GM12878 (cell line): ENCODE data around the gene RIMS3. TPM values are rescaled to one million over a fixed set of nuclear protein-coding genes. Genes with fewer than 3 reads are reported as not detected.

Source experiments
- BACH1 ChIP-seq: fragments of 450-650 bp; IDR thresholded peaks from 2 replicates; pipeline ENCODE4 v1.6.1; 2017; ENCODE audit warnings: mild to moderate bottlenecking, borderline replicate concordance
- BHLHE40 ChIP-seq, 2 experiments: fragments of 450-650 bp in 1 of 2; IDR thresholded peaks; 2 replicates each; pipeline ENCODE4 v1.6.1; 2011 to 2017; ENCODE audit warnings: low read depth in 2 of 2, borderline replicate concordance in 1 of 2, improper control_type of control experiment in 1 of 2, low read length in 1 of 2, mild to moderate bottlenecking in 1 of 2
- BMI1 ChIP-seq: fragments of 450-650 bp; IDR thresholded peaks from 2 replicates; pipeline ENCODE4 v1.6.1; 2016; ENCODE audit warnings: mild to moderate bottlenecking, moderate library complexity, borderline replicate concordance
- CBX5 ChIP-seq: sonication (generic); IDR thresholded peaks from 2 replicates; pipeline ENCODE4 v1.6.1; 2016; ENCODE audit warnings: low read depth, moderate library complexity, mild to moderate bottlenecking, inconsistent platforms
- CHD1 ChIP-seq: IDR thresholded peaks from 2 replicates; pipeline ENCODE4 v1.6.1; 2012; ENCODE audit warnings: low read depth, low read length, improper control_type of control experiment
- CREB1 ChIP-seq: IDR thresholded peaks from 2 replicates; pipeline ENCODE4 v1.6.1; 2012; ENCODE audit warnings: low read depth, mild to moderate bottlenecking, inconsistent platforms
- HCFC1 ChIP-seq: fragments of 150-350 bp; IDR thresholded peaks from 2 replicates; pipeline ENCODE4 v1.6.1; 2014; ENCODE audit warnings: low read length
- IRF4 ChIP-seq: IDR thresholded peaks from 2 replicates; pipeline ENCODE4 v1.6.1; 2011; ENCODE audit warnings: low read depth, low read length
- NFIC ChIP-seq: IDR thresholded peaks from 2 replicates; pipeline ENCODE4 v1.6.1; 2012; ENCODE audit warnings: low read depth, mild to moderate bottlenecking, inconsistent platforms, low read length, moderate library complexity
- NFXL1 ChIP-seq: fragments of 450-650 bp; IDR thresholded peaks from 2 replicates; pipeline ENCODE4 v1.6.1; 2017; ENCODE audit warnings: antibody characterized with exemption, mild to moderate bottlenecking, borderline replicate concordance
- NR2F1 ChIP-seq: fragments of 450-650 bp; conservative IDR thresholded peaks from 2 replicates; pipeline ENCODE4 v1.6.1; 2017; ENCODE audit warnings: mild to moderate bottlenecking
- POLR2AphosphoS2 ChIP-seq: IDR thresholded peaks from 2 replicates; pipeline ENCODE4 v1.6.1; 2011; ENCODE audit warnings: low read depth, mild to moderate bottlenecking, low read length, improper control_type of control experiment, moderate library complexity
- POLR2AphosphoS5 ChIP-seq: IDR thresholded peaks from 2 replicates; pipeline ENCODE4 v1.6.1; 2011; ENCODE audit warnings: mild to moderate bottlenecking, low read length, inconsistent platforms
- RAD21 ChIP-seq: IDR thresholded peaks from 2 replicates; pipeline ENCODE4 v1.6.1; 2011; ENCODE audit warnings: mild to moderate bottlenecking, low read depth, low read length, moderate library complexity; ENCODE audit not compliant: insufficient read depth
- RFX5 ChIP-seq: IDR thresholded peaks from 2 replicates; pipeline ENCODE4 v1.6.1; 2011; ENCODE audit warnings: low read depth, low read length, improper control_type of control experiment
- SIN3A ChIP-seq: IDR thresholded peaks from 2 replicates; pipeline ENCODE4 v1.6.1; 2012; ENCODE audit warnings: low read depth, low read length, improper control_type of control experiment
- SMAD5 ChIP-seq: IDR thresholded peaks from 2 replicates; pipeline ENCODE4 v1.6.1; 2016; ENCODE audit warnings: antibody characterized with exemption, low read depth
- SMARCA5 ChIP-seq: fragments of 450-650 bp; IDR thresholded peaks from 2 replicates; pipeline ENCODE4 v1.6.1; 2017; ENCODE audit warnings: mild to moderate bottlenecking
- SREBF2 ChIP-seq: IDR thresholded peaks from 2 replicates; pipeline ENCODE4 v1.6.1; 2012; ENCODE audit warnings: mild to moderate bottlenecking, low read length
- TCF12 ChIP-seq: IDR thresholded peaks from 2 replicates; pipeline ENCODE4 v1.6.1; 2011; ENCODE audit warnings: low read depth, mild to moderate bottlenecking, low read length
- ZNF24 ChIP-seq: fragments of 450-650 bp; IDR thresholded peaks from 2 replicates; pipeline ENCODE4 v1.6.1; 2017; ENCODE audit warnings: antibody characterized with exemption, mild to moderate bottlenecking
- ZZZ3 ChIP-seq: IDR thresholded peaks from 2 replicates; pipeline ENCODE4 v1.6.1; 2011; ENCODE audit warnings: low read depth; ENCODE audit not compliant: control insufficient read depth, insufficient read length
- polyA plus RNA-seq, 11 experiments: library from polyadenylated mRNA; depleted of rRNA in 4 of 11; unstranded in 6 of 11; stranded (reverse) in 5 of 11; fragments of >200 nt; fragmentation: Nextera tagmentation in 4 of 11; fragmentation: Illumina TruSeq in 1 of 11; extraction: Ambion mirVana in 4 of 11; extraction: Trizol in 1 of 11; gene quantifications; 1 replicate in 1 of 11; 2 replicates in 10 of 11; pipeline versions ENCODE4 v1.2.1 to v1.2.3, GENCODE V29; 2011 to 2016; ENCODE audit warnings: inconsistent platforms in 2 of 11, missing spikeins in 2 of 11, low read depth in 1 of 11
- total RNA-seq, 4 experiments: library from RNA; depleted of rRNA in 3 of 4; stranded (reverse); fragments of >200 nt in 3 of 4; fragmentation: Illumina TruSeq in 1 of 4; extraction: Trizol in 1 of 4; gene quantifications; 2 replicates each; pipeline versions ENCODE4 v1.2.1 to v1.2.3, GENCODE V29; 2013 to 2021
- TF ChIP-seq, protein P1 (sequence below): fragments of 450-650 bp; IDR thresholded peaks from 2 replicates; pipeline ENCODE4 v1.6.1; 2017; ENCODE audit warnings: antibody characterized with exemption, mild to moderate bottlenecking, moderate library complexity
- TF ChIP-seq, protein P2 (sequence below): fragments of 450-650 bp; IDR thresholded peaks from 2 replicates; pipeline ENCODE4 v1.6.1; 2016; ENCODE audit warnings: mild to moderate bottlenecking
- TF ChIP-seq, protein P3 (sequence below): IDR thresholded peaks from 2 replicates; pipeline ENCODE4 v1.6.1; 2012; ENCODE audit warnings: low read length, inconsistent platforms
- TF ChIP-seq, protein P4 (sequence below): fragments of 450-650 bp; IDR thresholded peaks from 2 replicates; pipeline ENCODE4 v1.6.1; 2017; ENCODE audit warnings: low read depth, mild to moderate bottlenecking, moderate library complexity

RIMS3 gene
- total and polyA plus RNA-seq, 10 of the 15 experiments (the other 5 are each of a cell fraction or from before 2014, with no cell fraction given) = 0.02 to 4.7 (median 0.39) TPM

DNA sequence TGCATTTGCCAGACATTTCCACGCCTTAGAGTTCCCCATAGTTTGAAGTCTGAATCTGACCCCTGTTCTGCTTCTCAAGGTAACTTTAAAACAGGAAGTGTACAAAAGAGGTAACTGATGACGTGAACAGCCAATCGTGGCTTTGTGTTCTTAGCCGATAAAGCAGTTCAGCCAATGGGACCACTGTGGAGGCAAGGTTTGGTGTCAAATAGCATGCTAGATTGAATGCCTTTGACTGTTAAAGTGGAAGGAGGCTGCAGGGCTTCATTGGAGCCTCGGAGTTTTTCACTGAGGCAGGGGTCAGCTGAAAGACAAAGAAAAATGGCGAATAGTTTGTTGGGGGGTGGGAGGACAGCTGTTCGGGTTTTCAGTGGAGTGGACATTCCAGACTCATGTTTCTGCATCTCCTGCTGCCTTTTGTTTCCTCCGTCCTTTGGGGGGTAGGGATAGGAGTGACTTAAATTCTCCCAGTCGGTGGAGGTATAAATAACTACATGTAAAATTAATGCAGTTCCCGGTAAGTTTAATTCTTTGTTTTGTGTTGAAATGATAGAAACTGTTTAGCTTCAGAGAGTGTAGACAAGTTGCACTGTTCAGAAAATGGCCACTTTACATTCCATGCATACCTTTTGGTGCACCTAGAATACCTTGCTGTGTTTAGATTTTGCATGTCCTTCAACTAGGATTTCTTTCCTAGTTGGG lies 43.8 kb upstream of the RIMS3 start (continued):
- TF ChIP-seq, protein P1, sequence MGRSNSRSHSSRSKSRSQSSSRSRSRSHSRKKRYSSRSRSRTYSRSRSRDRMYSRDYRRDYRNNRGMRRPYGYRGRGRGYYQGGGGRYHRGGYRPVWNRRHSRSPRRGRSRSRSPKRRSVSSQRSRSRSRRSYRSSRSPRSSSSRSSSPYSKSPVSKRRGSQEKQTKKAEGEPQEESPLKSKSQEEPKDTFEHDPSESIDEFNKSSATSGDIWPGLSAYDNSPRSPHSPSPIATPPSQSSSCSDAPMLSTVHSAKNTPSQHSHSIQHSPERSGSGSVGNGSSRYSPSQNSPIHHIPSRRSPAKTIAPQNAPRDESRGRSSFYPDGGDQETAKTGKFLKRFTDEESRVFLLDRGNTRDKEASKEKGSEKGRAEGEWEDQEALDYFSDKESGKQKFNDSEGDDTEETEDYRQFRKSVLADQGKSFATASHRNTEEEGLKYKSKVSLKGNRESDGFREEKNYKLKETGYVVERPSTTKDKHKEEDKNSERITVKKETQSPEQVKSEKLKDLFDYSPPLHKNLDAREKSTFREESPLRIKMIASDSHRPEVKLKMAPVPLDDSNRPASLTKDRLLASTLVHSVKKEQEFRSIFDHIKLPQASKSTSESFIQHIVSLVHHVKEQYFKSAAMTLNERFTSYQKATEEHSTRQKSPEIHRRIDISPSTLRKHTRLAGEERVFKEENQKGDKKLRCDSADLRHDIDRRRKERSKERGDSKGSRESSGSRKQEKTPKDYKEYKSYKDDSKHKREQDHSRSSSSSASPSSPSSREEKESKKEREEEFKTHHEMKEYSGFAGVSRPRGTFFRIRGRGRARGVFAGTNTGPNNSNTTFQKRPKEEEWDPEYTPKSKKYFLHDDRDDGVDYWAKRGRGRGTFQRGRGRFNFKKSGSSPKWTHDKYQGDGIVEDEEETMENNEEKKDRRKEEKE = no peak
- TF ChIP-seq NFIC (no peak), BHLHE40 (IDR thresholded peaks at IDR 0.05; ENCODE audit: borderline replicate concordance in 1 of 2, low read depth in 2 of 2, low read length in 1 of 2) (no peak), BACH1 (no peak), POLR2AphosphoS5 (peak; percentile 62; the same call in 1 of the 2 replicates), NR2F1 (peak; percentile 38), RFX5 (peak; percentile 75), CREB1 (peak; percentile 87), IRF4 (no peak), CBX5 (no peak), SMAD5 (no peak; the same call in 1 of the 2 replicates), SREBF2 (no peak), ZNF24 (no peak), HCFC1 (no peak; the same call in 1 of the 2 replicates), SMARCA5 (no peak), CHD1 (0 out of 2 replicates have a peak, but pooled peaks have one; percentile 48), NFXL1 (no peak), RAD21 (no peak), ZZZ3 (no peak), BMI1 (no peak), TCF12 (no peak), POLR2AphosphoS2 (peak; percentile 77; the same call in 1 of the 2 replicates), SIN3A (peak; percentile 53; the same call in 1 of the 2 replicates)
- TF ChIP-seq, protein P2, sequence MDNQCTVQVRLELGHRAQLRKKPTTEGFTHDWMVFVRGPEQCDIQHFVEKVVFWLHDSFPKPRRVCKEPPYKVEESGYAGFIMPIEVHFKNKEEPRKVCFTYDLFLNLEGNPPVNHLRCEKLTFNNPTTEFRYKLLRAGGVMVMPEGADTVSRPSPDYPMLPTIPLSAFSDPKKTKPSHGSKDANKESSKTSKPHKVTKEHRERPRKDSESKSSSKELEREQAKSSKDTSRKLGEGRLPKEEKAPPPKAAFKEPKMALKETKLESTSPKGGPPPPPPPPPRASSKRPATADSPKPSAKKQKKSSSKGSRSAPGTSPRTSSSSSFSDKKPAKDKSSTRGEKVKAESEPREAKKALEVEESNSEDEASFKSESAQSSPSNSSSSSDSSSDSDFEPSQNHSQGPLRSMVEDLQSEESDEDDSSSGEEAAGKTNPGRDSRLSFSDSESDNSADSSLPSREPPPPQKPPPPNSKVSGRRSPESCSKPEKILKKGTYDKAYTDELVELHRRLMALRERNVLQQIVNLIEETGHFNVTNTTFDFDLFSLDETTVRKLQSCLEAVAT = no peak
- TF ChIP-seq, protein P3, sequence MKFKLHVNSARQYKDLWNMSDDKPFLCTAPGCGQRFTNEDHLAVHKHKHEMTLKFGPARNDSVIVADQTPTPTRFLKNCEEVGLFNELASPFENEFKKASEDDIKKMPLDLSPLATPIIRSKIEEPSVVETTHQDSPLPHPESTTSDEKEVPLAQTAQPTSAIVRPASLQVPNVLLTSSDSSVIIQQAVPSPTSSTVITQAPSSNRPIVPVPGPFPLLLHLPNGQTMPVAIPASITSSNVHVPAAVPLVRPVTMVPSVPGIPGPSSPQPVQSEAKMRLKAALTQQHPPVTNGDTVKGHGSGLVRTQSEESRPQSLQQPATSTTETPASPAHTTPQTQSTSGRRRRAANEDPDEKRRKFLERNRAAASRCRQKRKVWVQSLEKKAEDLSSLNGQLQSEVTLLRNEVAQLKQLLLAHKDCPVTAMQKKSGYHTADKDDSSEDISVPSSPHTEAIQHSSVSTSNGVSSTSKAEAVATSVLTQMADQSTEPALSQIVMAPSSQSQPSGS = no peak
- TF ChIP-seq, protein P4, sequence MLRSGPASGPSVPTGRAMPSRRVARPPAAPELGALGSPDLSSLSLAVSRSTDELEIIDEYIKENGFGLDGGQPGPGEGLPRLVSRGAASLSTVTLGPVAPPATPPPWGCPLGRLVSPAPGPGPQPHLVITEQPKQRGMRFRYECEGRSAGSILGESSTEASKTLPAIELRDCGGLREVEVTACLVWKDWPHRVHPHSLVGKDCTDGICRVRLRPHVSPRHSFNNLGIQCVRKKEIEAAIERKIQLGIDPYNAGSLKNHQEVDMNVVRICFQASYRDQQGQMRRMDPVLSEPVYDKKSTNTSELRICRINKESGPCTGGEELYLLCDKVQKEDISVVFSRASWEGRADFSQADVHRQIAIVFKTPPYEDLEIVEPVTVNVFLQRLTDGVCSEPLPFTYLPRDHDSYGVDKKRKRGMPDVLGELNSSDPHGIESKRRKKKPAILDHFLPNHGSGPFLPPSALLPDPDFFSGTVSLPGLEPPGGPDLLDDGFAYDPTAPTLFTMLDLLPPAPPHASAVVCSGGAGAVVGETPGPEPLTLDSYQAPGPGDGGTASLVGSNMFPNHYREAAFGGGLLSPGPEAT = peak; percentile 91
